CD4-positive, alpha-beta T cell treated with Interleukin-2 at 100 ng/mL for 4 hours (primary cell): ENCODE data around the gene RAB20.
"Not testable (repeated sequence)": the region's sequence is repeated elsewhere in the genome, so short reads cannot be mapped to it uniquely, and the experiment has no call there.

ENCODE experiments used
- DNase-seq: peaks from one replicate; pipeline ENCODE4 v3.0.0-alpha.2; 2020; ENCODE audit warnings: low spot score

Gene RAB20

GRCh38 chr13:110509971-110510786 is 51.3 kb downstream of the RAB20 start:
- DNase-seq, result no peak

GRCh38 chr13:110509478-110509926 is 52.0 kb downstream of the RAB20 start:
- DNase-seq, result no peak

DNA sequence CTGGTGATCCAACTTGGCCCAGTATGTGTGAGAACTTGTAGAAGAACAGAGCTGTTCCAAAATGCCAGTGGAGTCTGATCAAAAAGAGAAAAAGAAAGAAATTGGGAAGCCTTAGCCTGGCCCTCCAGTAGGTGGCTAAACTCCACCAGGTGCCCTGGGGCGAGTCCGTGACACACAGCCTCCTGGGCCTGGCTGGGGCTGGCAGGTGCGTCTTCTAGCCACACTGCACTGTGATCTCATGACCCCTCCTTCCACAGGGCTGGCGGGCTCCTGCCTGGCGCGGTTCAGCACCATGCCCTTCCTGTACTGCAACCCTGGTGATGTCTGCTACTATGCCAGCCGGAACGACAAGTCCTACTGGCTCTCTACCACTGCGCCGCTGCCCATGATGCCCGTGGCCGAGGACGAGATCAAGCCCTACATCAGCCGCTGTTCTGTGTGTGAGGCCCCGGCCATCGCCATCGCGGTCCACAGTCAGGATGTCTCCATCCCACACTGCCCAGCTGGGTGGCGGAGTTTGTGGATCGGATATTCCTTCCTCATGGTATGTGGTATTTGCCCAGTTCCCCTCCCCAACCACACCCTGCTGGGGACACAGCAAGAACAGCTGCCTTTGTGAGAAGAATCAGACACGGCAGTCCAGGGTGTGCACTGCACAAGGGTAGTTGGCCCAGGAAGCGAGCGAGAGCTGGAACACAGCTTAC is 53.7 kb downstream of the RAB20 start:
- DNase-seq, result no peak

DNA sequence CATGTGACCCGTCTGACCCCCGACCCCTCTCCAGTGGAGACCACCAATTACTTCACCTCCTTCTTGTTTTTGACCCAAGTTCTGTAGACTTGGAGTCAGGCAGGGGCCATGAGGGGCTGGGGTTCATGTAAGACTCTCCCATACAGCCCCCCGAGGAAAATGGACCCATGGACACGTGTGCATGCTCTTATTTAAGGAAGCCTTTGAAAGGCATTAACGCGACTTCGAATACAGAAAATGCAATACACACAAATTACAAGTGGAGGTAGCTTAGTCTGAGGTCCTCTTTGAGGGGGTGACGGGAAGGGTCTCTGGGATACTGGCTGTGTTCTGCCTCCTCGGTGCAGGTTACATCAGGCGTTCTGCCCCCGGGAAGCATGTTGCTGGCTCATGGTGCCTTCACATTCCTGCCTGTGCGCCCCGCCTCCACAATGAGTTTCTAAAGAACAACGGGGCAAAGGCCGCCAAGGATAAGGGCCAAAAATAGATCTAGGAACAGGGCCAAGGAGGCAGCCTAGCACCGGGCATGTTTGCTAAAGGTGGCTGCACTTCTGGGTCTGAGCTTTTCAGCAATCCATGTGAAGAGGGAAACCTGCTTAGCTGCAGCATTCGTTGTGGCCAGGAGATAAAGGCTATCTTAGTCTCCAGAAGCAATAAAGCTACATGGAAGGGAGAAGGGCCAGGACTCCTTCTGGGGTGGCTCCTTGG is 54.5 kb downstream of the RAB20 start:
- no peak for DNase-seq

DNA sequence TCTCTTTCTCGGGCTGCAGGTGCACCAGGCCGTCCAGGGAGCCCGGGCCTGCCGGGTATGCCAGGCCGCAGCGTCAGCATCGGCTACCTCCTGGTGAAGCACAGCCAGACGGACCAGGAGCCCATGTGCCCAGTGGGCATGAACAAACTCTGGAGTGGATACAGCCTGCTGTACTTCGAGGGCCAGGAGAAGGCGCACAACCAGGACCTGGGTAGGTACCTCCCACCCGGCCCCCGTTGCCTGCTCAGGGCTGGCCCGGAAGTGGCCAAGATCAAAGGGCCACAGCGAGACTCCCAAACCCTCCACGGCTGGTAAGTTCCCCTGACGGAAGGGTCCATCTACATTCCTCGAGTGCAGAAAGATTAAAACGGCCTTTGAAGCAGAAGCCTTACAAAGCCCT is 55.1 kb downstream of the RAB20 start:
- no peak for DNase-seq

GRCh38 chr13:110505594-110505993 is 55.9 kb downstream of the RAB20 start:
- DNase-seq, result no peak

- no peak for DNase-seq
These were observed 57.5 kb downstream of the RAB20 start for GRCh38 chr13:110503979-110504499.

DNA sequence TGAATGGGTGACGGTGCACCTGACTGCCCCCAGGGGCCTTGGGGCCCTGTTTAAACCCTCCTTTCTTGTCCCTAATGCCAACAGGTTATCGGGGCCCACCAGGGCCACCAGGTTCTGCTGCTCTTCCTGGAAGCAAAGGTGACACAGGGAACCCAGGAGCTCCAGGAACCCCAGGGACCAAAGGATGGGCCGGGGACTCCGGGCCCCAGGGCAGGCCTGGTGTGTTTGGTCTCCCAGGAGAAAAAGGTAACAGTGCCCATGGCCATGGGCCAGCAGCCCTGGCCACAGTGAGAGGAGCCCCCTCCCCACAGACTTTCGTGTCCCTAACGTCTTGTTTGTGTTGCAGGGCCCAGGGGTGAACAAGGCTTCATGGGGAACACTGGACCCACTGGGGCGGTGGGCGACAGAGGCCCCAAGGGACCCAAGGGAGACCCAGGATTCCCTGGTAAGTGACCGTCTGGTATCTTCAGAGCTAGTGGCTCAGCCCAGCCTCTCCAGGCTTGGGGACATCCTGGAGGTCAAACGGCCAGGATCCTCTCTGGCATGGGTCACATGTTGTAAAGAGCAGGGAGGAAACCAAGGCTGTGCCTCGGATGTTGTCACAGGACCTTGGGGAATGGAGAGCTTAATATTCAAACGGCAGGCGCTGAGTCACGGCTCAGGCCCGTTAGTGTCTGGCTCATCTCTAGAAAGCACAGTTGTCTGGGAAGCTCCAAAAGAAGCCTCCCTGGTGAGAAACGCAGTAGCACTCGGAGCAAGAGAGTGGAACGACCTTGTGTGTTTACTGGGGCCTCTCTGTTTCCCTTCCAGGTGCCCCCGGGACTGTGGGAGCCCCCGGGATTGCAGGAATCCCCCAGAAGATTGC is 58.3 kb downstream of the RAB20 start:
- DNase-seq, result no peak

- no peak for DNase-seq
These were observed 60.3 kb downstream of the RAB20 start for GRCh38 chr13:110501188-110501587.

DNA sequence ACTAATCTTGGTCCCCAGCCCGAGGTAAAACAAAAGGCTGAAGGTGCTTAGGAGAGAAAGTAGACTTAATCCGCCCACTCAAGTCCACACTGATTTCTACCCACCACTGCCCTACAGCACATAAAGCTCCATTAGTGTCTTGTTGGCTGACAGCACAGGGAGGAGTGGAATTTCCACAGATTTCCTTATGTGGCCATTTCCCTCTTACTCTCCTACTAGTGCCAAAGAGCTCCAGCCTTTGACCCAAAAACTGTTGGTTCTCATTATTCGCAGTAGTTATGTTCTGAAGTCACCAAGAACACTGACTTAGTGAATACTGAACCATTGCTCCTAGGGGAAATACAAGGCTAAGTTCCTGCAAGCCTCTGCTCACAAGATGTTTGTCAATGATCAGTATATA is 61.2 kb downstream of the RAB20 start:
- no peak for DNase-seq

GRCh38 chr13:110499621-110500281 is 61.8 kb downstream of the RAB20 start:
- no peak for DNase-seq

DNA sequence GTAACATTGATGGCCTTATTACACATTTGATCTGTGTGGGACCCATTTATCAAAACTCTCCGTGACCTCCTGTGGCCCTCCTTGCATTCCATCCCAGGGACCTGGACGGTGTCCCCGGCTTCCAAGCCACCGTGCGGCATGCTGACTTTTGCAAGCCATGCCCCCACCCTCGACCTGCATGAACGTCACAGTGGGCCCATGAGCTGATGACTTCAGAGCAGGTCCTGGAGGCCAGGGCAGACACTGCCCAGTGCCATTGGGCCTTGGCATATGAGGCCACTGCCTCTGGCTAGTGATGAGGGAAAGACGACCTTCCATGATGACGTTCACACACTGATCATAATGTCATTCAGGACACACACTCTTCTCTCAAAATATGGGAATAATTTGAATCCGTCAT is 62.8 kb downstream of the RAB20 start:
- no peak for DNase-seq

GRCh38 chr13:110498327-110498726 is 63.2 kb downstream of the RAB20 start:
- DNase-seq, result no peak

DNA sequence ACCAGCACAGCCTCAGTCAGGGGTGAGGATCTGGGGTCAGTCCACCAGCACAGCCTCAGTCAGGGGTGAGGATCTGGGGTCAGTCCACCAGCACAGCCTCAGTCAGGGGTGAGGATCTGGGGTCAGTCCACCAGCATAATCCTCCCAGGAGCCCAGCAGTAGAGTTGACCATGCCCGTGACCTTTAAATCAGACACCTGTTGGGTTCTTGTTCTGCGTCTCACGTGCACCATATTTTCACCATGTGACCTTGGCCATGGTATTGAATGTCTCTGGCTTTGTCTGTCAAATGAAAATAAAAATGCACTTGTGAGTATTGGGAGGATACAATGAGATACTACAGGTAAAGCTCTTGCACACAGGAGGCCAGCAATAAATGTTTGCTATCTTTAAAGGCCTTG is 63.6 kb downstream of the RAB20 start:
- not testable (repeated sequence) for DNase-seq

DNA sequence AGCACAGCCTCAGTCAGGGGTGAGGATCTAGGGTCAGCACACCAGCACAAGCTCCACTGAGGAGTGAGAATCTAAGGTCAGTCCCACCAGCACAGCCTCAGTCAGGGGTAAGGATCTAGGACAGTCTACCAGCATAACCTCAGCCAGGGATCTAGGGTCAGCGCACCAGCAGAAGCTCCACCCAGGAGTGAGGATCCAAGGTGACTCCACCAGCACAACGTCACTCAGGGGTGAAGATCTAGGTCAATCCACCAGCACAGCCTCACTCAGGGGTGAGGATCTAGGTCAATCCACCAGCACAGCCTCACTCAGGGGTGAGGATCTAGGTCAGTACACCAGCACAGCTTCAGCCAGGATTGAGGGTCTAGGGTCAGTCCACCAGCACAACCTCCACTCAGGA is 64.5 kb downstream of the RAB20 start:
- DNase-seq, result no peak

DNA sequence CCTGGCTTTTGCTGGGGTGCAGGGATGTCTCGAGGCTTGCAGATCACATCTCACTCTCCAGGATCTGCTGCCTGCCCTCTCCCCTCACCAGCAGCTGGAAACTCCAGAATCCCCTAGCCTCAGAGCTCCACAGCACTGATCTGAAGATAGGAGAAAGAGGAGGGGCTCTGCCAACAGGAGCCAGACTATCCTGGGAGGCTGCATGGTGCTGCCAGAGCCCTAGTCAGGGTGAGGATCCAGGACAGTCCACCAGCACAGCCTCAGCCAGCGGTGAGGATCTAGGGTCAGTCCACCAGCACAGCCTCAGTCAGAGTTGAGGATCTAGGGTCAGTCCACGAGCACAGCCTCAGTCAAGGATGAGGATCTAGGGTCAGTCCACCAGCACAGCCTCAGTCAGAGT is 65.2 kb downstream of the RAB20 start:
- no peak for DNase-seq

DNA sequence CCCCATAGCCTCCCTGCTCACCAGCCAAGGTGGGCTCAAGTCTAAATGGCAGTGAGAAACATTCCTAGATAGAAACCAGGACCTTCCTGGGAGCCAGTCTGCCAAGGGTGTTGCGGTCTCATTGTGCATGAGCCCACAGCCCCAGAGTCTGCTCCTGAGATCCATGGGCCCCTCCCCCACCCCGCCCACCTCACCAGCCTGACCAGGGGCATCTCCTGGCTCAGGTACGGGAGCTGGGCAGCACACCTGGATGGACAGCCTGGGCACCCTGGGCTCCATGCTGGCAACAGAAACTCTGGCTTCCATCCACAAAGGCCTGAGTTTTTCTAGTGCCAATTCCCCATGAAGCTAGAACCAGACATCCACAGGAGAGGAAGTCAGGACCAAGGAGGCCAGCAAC is 65.6 kb downstream of the RAB20 start:
- DNase-seq, result no peak

DNA sequence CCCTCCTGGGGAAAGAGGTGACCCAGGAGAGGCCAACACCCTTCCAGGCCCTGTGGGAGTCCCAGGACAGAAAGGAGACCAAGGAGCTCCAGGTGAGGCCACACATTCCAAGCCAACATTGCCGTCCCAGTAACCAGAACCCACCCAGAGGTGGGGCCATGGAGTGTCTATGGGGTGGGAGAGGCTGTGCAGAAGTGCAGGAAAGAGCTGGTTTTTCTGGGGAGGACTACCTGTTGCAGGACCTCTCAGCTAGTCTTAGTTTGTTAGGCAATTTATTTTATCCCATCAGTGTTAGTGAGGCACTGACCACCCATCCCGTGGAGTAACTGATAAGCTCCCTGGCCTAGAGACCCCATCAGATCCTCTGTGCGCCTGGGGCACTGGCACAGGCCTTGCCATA is 66.1 kb downstream of the RAB20 start:
- DNase-seq, result no peak

DNA sequence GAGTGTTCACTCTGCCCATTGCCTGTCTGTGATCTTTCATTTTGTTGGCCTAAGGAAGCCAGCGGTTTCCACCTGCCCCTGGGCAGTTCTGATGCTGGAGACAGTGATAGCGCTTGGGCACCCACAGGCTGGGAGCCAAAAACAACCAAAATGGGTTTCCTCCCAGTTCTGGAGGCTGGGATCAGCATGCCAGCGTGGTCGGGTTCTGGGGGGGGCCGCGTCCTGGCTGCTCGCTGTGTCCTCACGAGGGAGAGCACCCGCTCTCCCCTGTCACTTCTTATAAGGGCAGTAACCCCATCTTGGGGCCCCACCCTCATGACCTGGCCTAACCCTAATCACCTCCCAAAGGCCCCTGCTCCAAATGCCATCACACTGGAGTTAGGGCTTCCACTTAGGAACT is 67.9 kb downstream of the RAB20 start:
- DNase-seq, result no peak

DNA sequence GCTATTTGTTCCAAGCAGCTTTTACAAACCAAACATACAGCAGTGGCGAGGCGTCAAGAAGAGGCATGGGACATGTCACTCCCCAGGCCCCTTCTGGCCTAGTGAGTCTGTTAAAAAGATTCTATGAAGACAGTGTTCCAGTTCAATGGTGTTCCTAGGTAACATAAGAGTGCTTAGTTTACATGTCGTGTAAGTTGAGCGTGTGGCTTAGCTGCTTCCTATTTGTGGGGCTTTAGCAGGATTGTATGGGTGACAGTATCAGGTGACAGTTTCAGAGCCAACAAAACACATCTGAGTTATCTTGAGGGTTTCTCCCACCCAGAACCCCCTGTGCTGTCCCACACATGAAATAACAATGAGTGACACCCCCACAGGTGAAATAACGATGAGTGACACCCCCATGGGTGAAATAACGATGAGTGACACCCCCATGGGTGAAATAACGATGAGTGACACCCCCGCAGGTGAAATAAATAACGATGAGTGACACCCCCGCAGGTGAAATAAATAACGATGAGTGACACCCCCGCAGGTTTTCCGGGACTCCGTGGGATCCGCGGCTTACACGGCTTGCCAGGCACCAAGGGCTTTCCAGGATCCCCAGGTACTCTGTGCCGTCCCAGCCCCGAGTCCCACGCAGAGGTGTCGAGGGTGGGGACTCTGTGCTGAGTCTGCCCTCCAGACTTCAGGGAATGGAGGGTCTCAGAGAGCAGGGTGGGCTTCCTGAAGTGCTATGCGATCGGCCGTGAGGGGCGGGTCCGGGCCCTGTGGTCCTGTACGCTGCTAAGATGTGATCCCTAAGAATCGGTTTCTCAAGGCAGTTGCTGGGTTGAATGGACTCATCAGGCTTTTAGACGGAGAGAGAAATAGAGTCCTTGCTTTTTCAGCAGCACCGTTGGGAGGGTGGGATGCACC is 68.6 kb downstream of the RAB20 start:
- no peak for DNase-seq
